Activated CD4-positive, alpha-beta T cell treated with anti-CD3 and anti-CD28 coated beads, Interleukin-2, Interleukin-6, amounts not matched to agents 100 ng/mL and 50 ng/mL, durations not matched to agents 16 hours and 8 hours (primary cell): ENCODE data around the gene RUVBL1.
"Not testable (repeated sequence)": the region's sequence is repeated elsewhere in the genome, so short reads cannot be mapped to it uniquely, and the experiment has no call there.

ENCODE experiments used
- DNase-seq: peaks from one replicate; pipeline ENCODE4 v3.0.0-alpha.2; 2020

Gene RUVBL1

GRCh38 chr3:128123538-128124368 lies at the start of gene RUVBL1:
RUVBL1 (minus strand) TSS chr3:128123812; CDS start chr3:128123724, 88 bp downstream.
- DNase-seq, result peak; percentile 99

- no peak for DNase-seq
These were observed 49.6 kb upstream of the RUVBL1 start for GRCh38 chr3:128173200-128173599.

GRCh38 chr3:128170866-128171516 lies 47.4 kb upstream of the RUVBL1 start:
- peak; percentile 6 for DNase-seq

- no peak for DNase-seq
These were observed 45.2 kb upstream of the RUVBL1 start for GRCh38 chr3:128168836-128169235.

- DNase-seq, result no peak
These were observed 44.5 kb upstream of the RUVBL1 start for GRCh38 chr3:128167973-128168674.

GRCh38 chr3:128167646-128167972 lies 44.0 kb upstream of the RUVBL1 start:
- DNase-seq, result no peak

- no peak for DNase-seq
These were observed 43.4 kb upstream of the RUVBL1 start for GRCh38 chr3:128166971-128167453.

GRCh38 chr3:128163432-128163831 lies 39.8 kb upstream of the RUVBL1 start:
- DNase-seq, result no peak

GRCh38 chr3:128160661-128161060 lies 37.0 kb upstream of the RUVBL1 start:
- no peak for DNase-seq

GRCh38 chr3:128155616-128156360 lies 32.2 kb upstream of the RUVBL1 start:
- no peak for DNase-seq

GRCh38 chr3:128154354-128154753 lies 30.7 kb upstream of the RUVBL1 start:
- DNase-seq, result not testable (repeated sequence)

- peak; percentile 90 for DNase-seq
These were observed 29.8 kb upstream of the RUVBL1 start, which contains the start of gene EEFSEC for GRCh38 chr3:128153156-128154041. EEFSEC (plus strand) TSS chr3:128153481; CDS start chr3:128153508, 27 bp downstream.

GRCh38 chr3:128152419-128153155 lies 29.0 kb upstream of the RUVBL1 start:
- no peak for DNase-seq

- no peak for DNase-seq
These were observed 28.2 kb upstream of the RUVBL1 start for GRCh38 chr3:128151758-128152274.

- no peak for DNase-seq
These were observed 26.0 kb upstream of the RUVBL1 start for GRCh38 chr3:128149650-128150049.

- DNase-seq, result no peak
These were observed 22.6 kb upstream of the RUVBL1 start for GRCh38 chr3:128146201-128146600.

GRCh38 chr3:128145279-128145678 lies 21.7 kb upstream of the RUVBL1 start:
- DNase-seq, result no peak

- no peak for DNase-seq
These were observed 21.0 kb upstream of the RUVBL1 start for GRCh38 chr3:128144512-128145187.

- DNase-seq, result no peak
These were observed 19.9 kb upstream of the RUVBL1 start for GRCh38 chr3:128143496-128143895.

GRCh38 chr3:128133273-128133883 lies 9.8 kb upstream of the RUVBL1 start:
- DNase-seq, result peak; percentile 57
